Neural cell (in vitro differentiated cells): ENCODE results near the gene COG5.

Source experiments
- CTCF ChIP-seq: fragments of 450-650 bp; IDR thresholded peaks from 2 replicates; pipeline ENCODE4 v1.5.1; 2014; ENCODE audit warnings: antibody characterized with exemption, mild to moderate bottlenecking, moderate library complexity; ENCODE audit not compliant: poor library complexity, severe bottlenecking
- EP300 ChIP-seq: fragments of 450-650 bp; conservative IDR thresholded peaks from 2 replicates; pipeline ENCODE4 v1.6.1; 2014; ENCODE audit warnings: antibody characterized with exemption, mild to moderate bottlenecking, moderate library complexity; ENCODE audit not compliant: poor library complexity, severe bottlenecking
- EZH2 ChIP-seq: fragments of 200-600, 300-800 bp; shearing (Covaris generic), sonication (generic); IDR thresholded peaks from 2 replicates; pipeline ENCODE4 v1.6.1; 2014; ENCODE audit warnings: antibody characterized with exemption, low read length, borderline replicate concordance, mild to moderate bottlenecking; ENCODE audit not compliant: insufficient read depth, poor library complexity, severe bottlenecking
- MXI1 ChIP-seq: fragments of 450-650 bp; conservative IDR thresholded peaks from 2 replicates; pipeline ENCODE4 v1.6.1; 2014; ENCODE audit warnings: antibody characterized with exemption, mild to moderate bottlenecking; ENCODE audit not compliant: poor library complexity, severe bottlenecking
- POLR2AphosphoS5 ChIP-seq: IDR thresholded peaks from 2 replicates; pipeline ENCODE4 v1.6.1; 2012
- RAD21 ChIP-seq: fragments of 450-650 bp; conservative IDR thresholded peaks from 2 replicates; pipeline ENCODE4 v1.6.1; 2014; ENCODE audit warnings: antibody characterized with exemption, mild to moderate bottlenecking, moderate library complexity
- REST ChIP-seq: IDR thresholded peaks from 2 replicates; pipeline ENCODE4 v1.6.1; 2012; ENCODE audit warnings: borderline replicate concordance
- SMC3 ChIP-seq: fragments of 450-650 bp; conservative IDR thresholded peaks from 2 replicates; pipeline ENCODE4 v1.6.1; 2014; ENCODE audit warnings: antibody characterized with exemption, mild to moderate bottlenecking, moderate library complexity; ENCODE audit not compliant: poor library complexity
- TAF1 ChIP-seq: IDR thresholded peaks from 2 replicates; pipeline ENCODE4 v1.6.1; 2012; ENCODE audit warnings: low read depth

GRCh38 chr7:107599262-107599661, 35.5 kb upstream of the COG5 start:
- no peak for TF ChIP-seq CTCF
- no peak for TF ChIP-seq POLR2AphosphoS5
- no peak for TF ChIP-seq RAD21
- no peak for TF ChIP-seq EZH2
- no peak for TF ChIP-seq EP300
- no peak for TF ChIP-seq SMC3
- TF ChIP-seq TAF1, result no peak
- TF ChIP-seq REST, result no peak
- TF ChIP-seq MXI1, result no peak
